Thyroid gland (tissue), 4 donors: ENCODE data around the gene FGF6. TPM values are rescaled to one million over a fixed set of nuclear protein-coding genes. Genes with fewer than 3 reads are reported as not detected.

Experiments used
- DNase-seq, 2 donors: peaks; one replicate each; pipeline ENCODE4 v3.0.0-alpha.2; 2019
- H3K27ac ChIP-seq, 3 donors: fragments of 200-600 bp; sonication (generic); 1 replicate in 2 of 3; 2 replicates in 1 of 3; pipeline ENCODE4 v1.5.1; 2016 to 2019; ENCODE audit warnings: mild to moderate bottlenecking in 1 of 3, moderate library complexity in 1 of 3
- H3K27me3 ChIP-seq: fragments of 200-600 bp; sonication (generic); one replicate; pipeline ENCODE4 v1.5.1; 2019
- H3K36me3 ChIP-seq, 2 donors: fragments of 200-600 bp; sonication (generic); one replicate each; pipeline ENCODE4 v1.5.1; 2016 to 2019
- H3K4me1 ChIP-seq, 2 donors: fragments of 200-600 bp; sonication (generic); one replicate each; pipeline ENCODE4 v1.5.1; 2017 to 2019
- H3K4me3 ChIP-seq, 3 donors: fragments of 200-600 bp; sonication (generic); replicated peaks in 1 of 3; 1 replicate in 2 of 3; 2 replicates in 1 of 3; pipeline ENCODE4 v1.5.1; 2016; ENCODE audit warnings: mild to moderate bottlenecking in 1 of 3
- H3K9me3 ChIP-seq: fragments of 200-600 bp; sonication (generic); one replicate; pipeline ENCODE4 v1.5.1; 2017
- POLR2A ChIP-seq, 2 donors: fragments of 450-650 bp; IDR thresholded peaks; one replicate each; pipeline ENCODE4 v1.6.1; 2017; ENCODE audit warnings: antibody characterized with exemption in 2 of 2, mild to moderate bottlenecking in 2 of 2, moderate library complexity in 1 of 2
- WGBS, 2 donors: methylation state at CpG; one replicate each; pipeline ENCODE4 v1.1.5; 2017; 5-methylcytosine and 5-hydroxymethylcytosine counted together
- intact Hi-C: fragments of 100-400 bp; cut with DNase I; formaldehyde crosslinking; loops from one replicate; pipeline ENCODE4 v1.15.1; 2023
- total RNA-seq, 4 donors: library from RNA; depleted of rRNA; stranded (reverse); fragments of >200 nt; gene quantifications; one replicate each; pipeline ENCODE4 v1.2.3, GENCODE V29; 2016
- TF ChIP-seq, protein P1 (sequence below), 6 experiments: fragments of 200-600 bp in 3 of 6; fragments of 450-650 bp in 3 of 6; sonication (generic) in 3 of 6; IDR thresholded peaks; one replicate each; pipeline ENCODE4 v1.5.1; 2016 to 2019; ENCODE audit warnings: antibody characterized with exemption in 6 of 6, mild to moderate bottlenecking in 2 of 6, inconsistent platforms in 1 of 6, moderate library complexity in 1 of 6

FGF6 gene
- total RNA-seq, 4 donors from 2014 or later: not detected

DNA sequence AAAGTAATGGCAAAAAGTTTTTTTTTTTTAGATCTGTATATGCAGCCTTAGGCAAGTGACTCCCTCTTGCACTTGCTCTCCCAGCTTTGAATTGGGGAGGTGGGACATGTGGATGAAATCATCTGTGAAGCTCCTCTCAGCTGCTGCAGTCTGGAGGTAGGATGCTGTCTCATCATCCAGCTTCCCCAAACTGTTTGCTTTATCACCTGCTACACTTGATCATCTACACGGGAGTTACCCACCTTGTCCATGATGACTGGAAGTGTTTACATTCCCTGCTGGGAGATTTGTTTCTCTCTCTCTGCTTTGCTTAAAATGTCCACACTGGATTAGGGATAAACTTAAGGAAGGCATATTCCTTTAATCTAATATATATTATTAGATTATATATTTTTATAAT, 57.6 kb downstream of the FGF6 start:
- no peak overlapping the region for H3K4me3 ChIP-seq
- DNase-seq: no peak
- H3K27me3 ChIP-seq: no peaks in the 10 kb centered on the region
- H3K9me3 ChIP-seq: no peaks in the 10 kb centered on the region
- H3K36me3 ChIP-seq: no peaks in the 10 kb centered on the region
- intact Hi-C loops: no loop called here
- 50 to 55% methylated on average over 1 of the region's 1 CpG for WGBS, 2 donors
- TF ChIP-seq POLR2A (IDR thresholded peaks at IDR 0.05): no peak
- TF ChIP-seq, protein P1, sequence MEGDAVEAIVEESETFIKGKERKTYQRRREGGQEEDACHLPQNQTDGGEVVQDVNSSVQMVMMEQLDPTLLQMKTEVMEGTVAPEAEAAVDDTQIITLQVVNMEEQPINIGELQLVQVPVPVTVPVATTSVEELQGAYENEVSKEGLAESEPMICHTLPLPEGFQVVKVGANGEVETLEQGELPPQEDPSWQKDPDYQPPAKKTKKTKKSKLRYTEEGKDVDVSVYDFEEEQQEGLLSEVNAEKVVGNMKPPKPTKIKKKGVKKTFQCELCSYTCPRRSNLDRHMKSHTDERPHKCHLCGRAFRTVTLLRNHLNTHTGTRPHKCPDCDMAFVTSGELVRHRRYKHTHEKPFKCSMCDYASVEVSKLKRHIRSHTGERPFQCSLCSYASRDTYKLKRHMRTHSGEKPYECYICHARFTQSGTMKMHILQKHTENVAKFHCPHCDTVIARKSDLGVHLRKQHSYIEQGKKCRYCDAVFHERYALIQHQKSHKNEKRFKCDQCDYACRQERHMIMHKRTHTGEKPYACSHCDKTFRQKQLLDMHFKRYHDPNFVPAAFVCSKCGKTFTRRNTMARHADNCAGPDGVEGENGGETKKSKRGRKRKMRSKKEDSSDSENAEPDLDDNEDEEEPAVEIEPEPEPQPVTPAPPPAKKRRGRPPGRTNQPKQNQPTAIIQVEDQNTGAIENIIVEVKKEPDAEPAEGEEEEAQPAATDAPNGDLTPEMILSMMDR (IDR thresholded peaks at IDR 0.05): no peak
- H3K4me1 ChIP-seq: no peaks in the 10 kb centered on the region
- no peak overlapping the region for H3K27ac ChIP-seq

DNA sequence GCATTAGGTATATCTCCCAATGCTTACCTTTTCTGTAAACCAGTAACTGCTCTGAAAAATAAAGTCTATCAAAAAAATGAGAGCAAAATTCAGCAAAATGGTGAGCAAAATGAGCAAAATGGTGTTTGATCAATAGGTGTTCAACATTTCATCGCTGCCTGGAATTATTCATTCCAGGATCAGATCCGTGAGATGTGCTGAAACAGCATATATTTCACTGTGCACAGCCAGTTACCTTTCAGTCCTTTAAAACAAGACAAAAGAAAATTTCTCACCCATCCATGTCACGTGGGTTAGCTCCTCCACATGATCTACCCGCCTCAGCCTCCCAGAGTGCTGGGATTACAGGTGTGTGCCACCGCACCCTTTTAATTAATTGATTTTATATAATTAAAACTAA, 58.0 kb downstream of the FGF6 start:
- no peak for DNase-seq
- Histone ChIP-seq H3K36me3 (no peaks in the 10 kb centered on the region), H3K27me3 (no peaks in the 10 kb centered on the region), H3K4me1 (no peaks in the 10 kb centered on the region), H3K27ac (no peak overlapping the region), H3K9me3 (no peaks in the 10 kb centered on the region), H3K4me3 (no peak overlapping the region)
- intact Hi-C loops: no loop called here
- 88 to 91% methylated on average over 5 of the region's 5 CpGs for WGBS, 2 donors
- no peak for TF ChIP-seq POLR2A (IDR thresholded peaks at IDR 0.05)
- TF ChIP-seq, protein P1 (IDR thresholded peaks at IDR 0.05): no peak

DNA sequence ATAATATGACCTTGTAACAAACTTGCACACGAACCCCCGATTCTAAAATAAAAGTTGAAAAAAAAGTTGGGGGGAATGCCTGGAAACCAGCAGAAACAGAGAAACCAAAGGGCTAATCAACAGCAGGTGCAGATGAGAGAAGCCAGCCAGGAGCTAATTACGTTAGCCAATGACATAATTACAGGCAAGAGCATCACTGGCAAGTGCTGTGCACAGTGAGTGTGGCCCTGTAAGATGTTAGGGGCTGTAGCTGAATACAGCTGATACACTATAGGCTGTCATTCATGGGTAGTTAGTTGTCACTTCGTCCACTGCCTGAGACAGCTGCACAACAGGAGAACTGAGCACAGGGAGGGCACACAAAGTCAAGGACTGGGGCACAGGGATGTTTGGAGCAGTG, 58.8 kb downstream of the FGF6 start:
- WGBS, 2 donors: 81 to 87% methylated on average over 4 of the region's 4 CpGs
- no peak for DNase-seq
- Histone ChIP-seq H3K27me3 (no peaks in the 10 kb centered on the region), H3K9me3 (no peaks in the 10 kb centered on the region), H3K27ac (no peak overlapping the region), H3K4me1 (no peaks in the 10 kb centered on the region), H3K36me3 (no peaks in the 10 kb centered on the region), H3K4me3 (no peak overlapping the region)
- TF ChIP-seq POLR2A (IDR thresholded peaks at IDR 0.05): no peak
- TF ChIP-seq, protein P1 (IDR thresholded peaks at IDR 0.05): no peak
- intact Hi-C loops: no loop called here

Other genes with a start within 250 kb of the FGF6 start
- 100 to 1,000 TPM in 3 of 4 donors, 10 to 100 TPM in 1; 81.4 to 135 (median 122) TPM for gene CCND2, start 172.1 kb downstream of the FGF6 start, total RNA-seq
- gene TIGAR, start 124.6 kb downstream of the FGF6 start, total RNA-seq: 1 to 10 TPM; 4.0 to 6.3 (median 5.4) TPM
- not detected for gene FGF23, start 66.1 kb downstream of the FGF6 start, total RNA-seq
- 10 to 100 TPM in 1 of 4 donors, 1 to 10 TPM in 2, under 1 TPM in 1; 0.67 to 10.2 (median 3.1) TPM for gene RAD51AP1, start 93.1 kb upstream of the FGF6 start, total RNA-seq
- gene DYRK4, start 116.4 kb upstream of the FGF6 start, total RNA-seq: 10 to 100 TPM; 23.5 to 46.5 (median 41.7) TPM
- gene AKAP3, start 203.2 kb upstream of the FGF6 start, total RNA-seq: 1 to 10 TPM; 2.0 to 7.7 (median 3.0) TPM
- gene NDUFA9, start 203.3 kb upstream of the FGF6 start, total RNA-seq: 10 to 100 TPM; 36.1 to 73.4 (median 52.2) TPM